ENCODE data around the gene HMGN3. TPM values are rescaled to one million over a fixed set of nuclear protein-coding genes. Genes with fewer than 3 reads are reported as not detected.

HMGN3 gene
- total RNA-seq, 2 experiments from 2014 or later = 47.2 to 72.1 TPM

DNA sequence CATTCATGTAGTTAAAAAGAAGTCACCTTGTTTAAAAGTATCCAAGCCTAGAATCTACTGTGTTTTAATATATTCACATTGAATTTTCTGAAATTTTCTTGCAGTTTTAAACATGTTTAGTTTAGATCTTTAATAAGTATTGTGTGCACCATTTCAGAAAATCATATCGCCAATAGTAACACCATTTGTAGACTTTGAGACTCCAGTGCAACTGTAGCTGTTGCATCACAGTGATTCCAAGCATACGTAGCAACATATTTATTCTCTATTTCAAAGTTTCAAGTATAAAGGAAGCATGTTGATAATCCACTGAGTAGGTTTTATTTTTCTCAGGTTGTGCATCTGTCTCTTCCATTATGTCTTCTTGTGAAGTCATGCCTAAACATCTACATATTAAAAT, 46.4 kb downstream of the HMGN3 start:
- H3K4me3 Mint-ChIP-seq = no peak overlapping the region
- peaks cover 4% of the 10 kb centered on the region for H3K9me3 Mint-ChIP-seq (ENCODE audit: low read depth)
- no peaks in the 10 kb centered on the region for H3K4me1 Mint-ChIP-seq
- CTCF ChIA-PET = no interaction called here
- H3K36me3 Mint-ChIP-seq = no peaks in the 10 kb centered on the region
- no peak for DNase-seq
- ATAC-seq = no peak
- peaks cover 10% of the 10 kb centered on the region for H3K27me3 Mint-ChIP-seq
- no peak overlapping the region for H3K27ac Mint-ChIP-seq

DNA sequence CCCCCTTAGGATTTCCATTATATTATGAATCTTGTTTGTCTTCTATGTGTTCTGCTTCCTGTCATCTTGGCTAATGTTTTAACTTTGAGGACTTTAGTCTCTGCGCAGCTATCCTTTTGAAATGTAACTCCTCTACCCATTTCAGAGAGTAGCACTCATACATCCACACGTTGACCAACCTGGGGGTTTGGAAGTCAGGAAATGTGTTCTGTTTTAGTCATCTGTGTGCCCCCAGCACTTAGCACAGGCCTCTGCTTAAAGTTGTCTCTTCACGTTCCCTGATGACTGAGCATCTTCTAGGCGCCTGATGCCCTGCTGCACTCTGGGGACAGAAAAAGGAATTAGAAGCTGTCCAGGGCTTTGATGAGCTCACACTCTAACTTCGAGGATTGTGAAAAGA, 47.9 kb downstream of the HMGN3 start:
- Mint-ChIP-seq H3K27ac (no peak overlapping the region), H3K27me3 (peaks cover 10% of the 10 kb centered on the region), H3K4me1 (no peaks in the 10 kb centered on the region), H3K9me3 (ENCODE audit: low read depth) (no peaks in the 10 kb centered on the region), H3K36me3 (no peaks in the 10 kb centered on the region), H3K4me3 (no peak overlapping the region)
- CTCF ChIA-PET = interaction anchor here (1.5 kb wide), 1 partner anchor 107 kb away, joined by 3 read pairs; no protein-coding TSS in a partner anchor
- DNase-seq = no peak
- ATAC-seq = no peak

- H3K9me3 Mint-ChIP-seq (ENCODE audit: low read depth) = no peaks in the 10 kb centered on the region
- H3K4me3 Mint-ChIP-seq = no peak overlapping the region
- no peak overlapping the region for H3K27ac Mint-ChIP-seq
- ATAC-seq (no peak), DNase-seq (no peak)
- peaks cover 9% of the 10 kb centered on the region for H3K27me3 Mint-ChIP-seq
- H3K36me3 Mint-ChIP-seq = no peaks in the 10 kb centered on the region
- CTCF ChIA-PET = no interaction called here
- H3K4me1 Mint-ChIP-seq = no peaks in the 10 kb centered on the region
These were observed 49.8 kb downstream of the HMGN3 start for GRCh38 chr6:79184641-79185040.

DNA sequence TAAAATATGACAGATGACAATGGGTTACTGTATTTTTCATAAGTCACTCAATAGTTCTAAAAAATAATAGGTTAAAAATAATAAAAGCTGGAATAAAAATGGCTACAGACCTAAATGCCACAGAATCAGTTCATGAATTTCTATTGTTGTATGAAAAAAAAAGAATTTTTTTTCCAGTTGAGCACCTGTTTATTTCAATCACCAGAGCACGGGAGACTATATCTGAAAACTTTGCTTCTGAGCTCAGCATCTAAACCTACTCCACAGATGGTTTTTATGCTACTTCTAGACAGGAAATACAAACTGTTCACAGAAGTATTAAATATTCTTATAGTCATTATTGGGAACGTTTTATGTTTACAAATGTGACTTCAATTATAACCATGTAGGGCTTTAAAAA, 50.4 kb downstream of the HMGN3 start:
- H3K4me3 Mint-ChIP-seq = no peak overlapping the region
- no peak for DNase-seq
- no peaks in the 10 kb centered on the region for H3K4me1 Mint-ChIP-seq
- no peaks in the 10 kb centered on the region for H3K36me3 Mint-ChIP-seq
- no peak for ATAC-seq
- CTCF ChIA-PET = no interaction called here
- no peaks in the 10 kb centered on the region for H3K9me3 Mint-ChIP-seq (ENCODE audit: low read depth)
- peaks cover 8% of the 10 kb centered on the region for H3K27me3 Mint-ChIP-seq
- no peak overlapping the region for H3K27ac Mint-ChIP-seq

DNA sequence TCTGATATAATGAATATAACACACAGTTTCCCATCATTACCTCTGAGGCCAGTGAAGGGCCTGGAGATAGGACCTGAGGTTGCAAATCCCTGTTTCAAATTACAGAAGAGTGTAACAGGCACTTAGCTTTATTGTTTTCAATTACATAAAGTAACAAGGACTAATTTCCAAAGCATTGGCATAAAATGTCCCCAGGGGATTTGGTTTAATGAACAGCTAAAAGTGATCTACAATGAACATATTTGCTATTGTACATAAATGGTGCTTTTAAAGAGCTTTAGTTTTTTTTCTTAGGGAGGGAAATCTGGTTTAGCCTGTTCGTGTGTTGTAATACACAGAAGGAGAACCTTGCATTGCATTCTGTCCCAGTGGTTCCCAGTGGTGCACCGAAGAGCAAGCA, 54.4 kb downstream of the HMGN3 start:
- Mint-ChIP-seq H3K27me3 (peaks cover 8% of the 10 kb centered on the region), H3K4me3 (no peak overlapping the region), H3K9me3 (ENCODE audit: low read depth) (no peaks in the 10 kb centered on the region), H3K4me1 (no peaks in the 10 kb centered on the region), H3K27ac (no peak overlapping the region), H3K36me3 (no peaks in the 10 kb centered on the region)
- CTCF ChIA-PET = no interaction called here
- ATAC-seq (no peak), DNase-seq (no peak)

DNA sequence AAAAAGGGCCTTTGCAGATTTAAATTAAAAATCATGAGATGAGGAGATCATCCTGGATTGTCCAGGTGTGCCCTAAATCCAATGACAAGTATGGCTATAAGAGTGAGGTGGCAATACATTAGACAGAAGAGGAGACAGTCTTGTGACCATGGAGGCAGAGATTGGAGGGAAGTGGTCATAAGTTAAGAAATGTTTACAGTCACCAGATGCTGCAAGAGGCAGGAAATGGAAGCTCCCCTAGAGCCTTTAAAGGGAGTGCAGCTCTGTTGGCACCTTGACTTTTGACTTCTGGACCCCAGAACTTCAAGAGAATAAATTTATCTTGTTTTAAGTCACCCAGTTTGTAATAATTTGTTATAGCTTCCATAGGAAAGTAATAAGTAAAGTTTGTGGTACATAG, 61.1 kb downstream of the HMGN3 start:
- no peaks in the 10 kb centered on the region for H3K36me3 Mint-ChIP-seq
- no peak overlapping the region for H3K4me3 Mint-ChIP-seq
- H3K27me3 Mint-ChIP-seq = peaks cover 5% of the 10 kb centered on the region
- ATAC-seq (no peak), DNase-seq (no peak)
- H3K27ac Mint-ChIP-seq = no peak overlapping the region
- H3K9me3 Mint-ChIP-seq (ENCODE audit: low read depth) = no peaks in the 10 kb centered on the region
- CTCF ChIA-PET = no interaction called here
- H3K4me1 Mint-ChIP-seq = no peaks in the 10 kb centered on the region

- Mint-ChIP-seq H3K9me3 (ENCODE audit: low read depth) (no peaks in the 10 kb centered on the region), H3K4me3 (no peak overlapping the region), H3K27ac (no peak overlapping the region), H3K36me3 (no peaks in the 10 kb centered on the region), H3K27me3 (no peaks in the 10 kb centered on the region), H3K4me1 (no peaks in the 10 kb centered on the region)
- DNase-seq (no peak), ATAC-seq (no peak)
- CTCF ChIA-PET = no interaction called here
These were observed 63.5 kb downstream of the HMGN3 start for GRCh38 chr6:79170959-79171358.

- CTCF ChIA-PET = no interaction called here
- H3K9me3 Mint-ChIP-seq (ENCODE audit: low read depth) = no peaks in the 10 kb centered on the region
- no peaks in the 10 kb centered on the region for H3K27me3 Mint-ChIP-seq
These were observed 64.1 kb downstream of the HMGN3 start for GRCh38 chr6:79170431-79170830.

GRCh38 chr6:79168695-79168980, 65.8 kb downstream of the HMGN3 start:
- H3K27ac Mint-ChIP-seq = no peak overlapping the region
- H3K9me3 Mint-ChIP-seq (ENCODE audit: low read depth) = no peaks in the 10 kb centered on the region
- no peak for DNase-seq
- no peaks in the 10 kb centered on the region for H3K36me3 Mint-ChIP-seq
- ATAC-seq = no peak
- no peaks in the 10 kb centered on the region for H3K4me1 Mint-ChIP-seq
- CTCF ChIA-PET = no interaction called here
- H3K27me3 Mint-ChIP-seq = no peaks in the 10 kb centered on the region
- H3K4me3 Mint-ChIP-seq = no peak overlapping the region

More at GRCh38 chr6:79170431-79170830, 64.1 kb downstream of the HMGN3 start:
- H3K36me3 Mint-ChIP-seq = no peaks in the 10 kb centered on the region
- H3K27ac Mint-ChIP-seq = no peak overlapping the region
- H3K4me3 Mint-ChIP-seq = no peak overlapping the region
- ATAC-seq = no peak
- H3K4me1 Mint-ChIP-seq = no peaks in the 10 kb centered on the region
- DNase-seq = no peak

- no peaks in the 10 kb centered on the region for H3K4me1 Mint-ChIP-seq
- DNase-seq (no peak), ATAC-seq (no peak)
- no peaks in the 10 kb centered on the region for H3K36me3 Mint-ChIP-seq
- no peaks in the 10 kb centered on the region for H3K27me3 Mint-ChIP-seq
- CTCF ChIA-PET = no interaction called here
- no peaks in the 10 kb centered on the region for H3K9me3 Mint-ChIP-seq (ENCODE audit: low read depth)
- no peak overlapping the region for H3K4me3 Mint-ChIP-seq
- H3K27ac Mint-ChIP-seq = no peak overlapping the region
These were observed 66.4 kb downstream of the HMGN3 start for GRCh38 chr6:79167931-79168694.

DNA sequence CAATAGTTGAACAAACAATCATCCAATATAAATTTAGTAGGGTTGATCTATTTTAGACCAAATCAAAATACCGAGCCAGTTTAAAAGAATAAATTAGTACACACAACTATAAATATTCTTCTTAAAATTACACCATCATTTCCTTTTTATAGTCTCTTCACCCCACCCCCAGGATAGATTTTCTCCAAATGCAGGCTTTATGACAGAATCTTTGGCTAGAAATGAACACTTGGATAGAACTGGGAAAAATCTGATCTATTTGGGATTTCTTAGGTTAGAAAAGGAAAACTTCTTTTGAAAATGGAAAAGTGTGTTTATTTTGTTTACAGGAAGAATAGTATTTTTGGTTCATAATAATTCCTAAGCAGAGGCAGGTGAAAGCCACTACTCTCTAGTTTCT, 74.6 kb downstream of the HMGN3 start:
- no peak for ATAC-seq
- Mint-ChIP-seq H3K27me3 (peaks cover 10% of the 10 kb centered on the region), H3K4me1 (no peaks in the 10 kb centered on the region), H3K36me3 (no peaks in the 10 kb centered on the region), H3K4me3 (no peak overlapping the region), H3K27ac (no peak overlapping the region), H3K9me3 (ENCODE audit: low read depth) (no peaks in the 10 kb centered on the region)
- DNase-seq = no peak
- CTCF ChIA-PET = no interaction called here

GRCh38 chr6:79158856-79159516, 75.5 kb downstream of the HMGN3 start:
- Mint-ChIP-seq H3K27ac (no peak overlapping the region), H3K4me3 (no peak overlapping the region), H3K4me1 (no peaks in the 10 kb centered on the region), H3K36me3 (no peaks in the 10 kb centered on the region), H3K27me3 (peaks cover 10% of the 10 kb centered on the region), H3K9me3 (ENCODE audit: low read depth) (no peaks in the 10 kb centered on the region)
- CTCF ChIA-PET = no interaction called here
- ATAC-seq (no peak), DNase-seq (no peak)

- H3K9me3 Mint-ChIP-seq (ENCODE audit: low read depth) = no peaks in the 10 kb centered on the region
- peaks cover 10% of the 10 kb centered on the region for H3K27me3 Mint-ChIP-seq
- H3K4me1 Mint-ChIP-seq = no peaks in the 10 kb centered on the region
- H3K27ac Mint-ChIP-seq = no peak overlapping the region
- CTCF ChIA-PET = no interaction called here
- H3K36me3 Mint-ChIP-seq = no peaks in the 10 kb centered on the region
- DNase-seq (no peak), ATAC-seq (no peak)
- H3K4me3 Mint-ChIP-seq = no peak overlapping the region
These were observed 76.4 kb downstream of the HMGN3 start for GRCh38 chr6:79157961-79158644.

DNA sequence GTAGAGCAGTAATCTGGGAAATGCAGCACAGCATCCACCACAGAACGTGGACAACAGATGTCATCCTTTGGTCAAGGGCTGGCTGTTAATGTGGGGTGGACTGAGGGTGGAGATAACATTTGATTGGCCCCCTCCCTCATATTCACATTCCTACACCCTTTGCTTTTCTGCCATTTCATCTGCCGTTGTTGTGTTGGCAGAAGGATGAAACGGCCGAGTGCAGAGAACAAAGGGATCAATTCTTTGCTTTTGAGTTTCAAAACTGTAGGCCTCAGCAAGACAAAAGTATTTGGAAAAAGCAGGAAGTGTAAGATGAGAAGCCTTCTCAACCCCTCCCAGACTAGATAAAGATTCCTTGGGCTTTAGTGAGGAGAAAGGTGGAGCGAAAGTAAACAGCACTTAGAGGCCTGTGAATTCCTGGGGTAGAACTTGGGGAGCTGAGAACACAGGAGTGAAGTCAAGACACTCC, 82.2 kb downstream of the HMGN3 start:
- no peak overlapping the region for H3K27ac Mint-ChIP-seq
- H3K4me1 Mint-ChIP-seq = no peaks in the 10 kb centered on the region
- peaks cover 8% of the 10 kb centered on the region for H3K27me3 Mint-ChIP-seq
- no peaks in the 10 kb centered on the region for H3K36me3 Mint-ChIP-seq
- CTCF ChIA-PET = interaction anchor here (0.7 kb wide), 1 partner anchor 58 kb away, joined by 6 read pairs; no protein-coding TSS in a partner anchor
- DNase-seq (no peak), ATAC-seq (no peak)
- H3K4me3 Mint-ChIP-seq = no peak overlapping the region
- H3K9me3 Mint-ChIP-seq (ENCODE audit: low read depth) = no peaks in the 10 kb centered on the region

Data from activated CD8-positive, alpha-beta memory T cell treated with anti-CD3 and anti-CD28 coated beads, Interleukin-2, amount 10 ng/mL, durations not matched to agents 7 days and 5 days (primary cell).